ENCODE results near the gene FGGY.

- TF ChIP-seq CTCF (IDR thresholded peaks at IDR 0.05; ENCODE audit: insufficient read depth, low read length, poor library complexity, severe bottlenecking), result no peak
- TF ChIP-seq EZH2phosphoT487 (conservative IDR thresholded peaks at IDR 0.05; ENCODE audit: low read length), result no peak
Measured at GRCh38 chr1:59342801-59343575, 46.1 kb downstream of the FGGY start.
